G401 (cell line): ENCODE measurements around the gene TMPRSS12. TPM values are rescaled to one million over a fixed set of nuclear protein-coding genes. Genes with fewer than 3 reads are reported as not detected.
"Not testable (repeated sequence)": the region's sequence is repeated elsewhere in the genome, so short reads cannot be mapped to it uniquely, and the experiment has no call there.

Experiments
- DNase-seq: peaks from one replicate; pipeline ENCODE4 v3.0.0-alpha.2; 2015; ENCODE audit warnings: low spot score
- in situ Hi-C: cut with HindIII; loops from 2 replicates; pipeline ENCODE4 v1.10.0; 2016; ENCODE audit warnings: low sequenced_read_pairs, mixed read lengths
- total RNA-seq: library from RNA; depleted of rRNA; stranded (reverse); fragments of >200 nt; shearing (Covaris generic); gene quantifications from 2 replicates; pipeline ENCODE4 v1.2.3, GENCODE V29; 2014

The TMPRSS12 gene
- total RNA-seq, 1 experiment from 2014 or later = not detected

DNA sequence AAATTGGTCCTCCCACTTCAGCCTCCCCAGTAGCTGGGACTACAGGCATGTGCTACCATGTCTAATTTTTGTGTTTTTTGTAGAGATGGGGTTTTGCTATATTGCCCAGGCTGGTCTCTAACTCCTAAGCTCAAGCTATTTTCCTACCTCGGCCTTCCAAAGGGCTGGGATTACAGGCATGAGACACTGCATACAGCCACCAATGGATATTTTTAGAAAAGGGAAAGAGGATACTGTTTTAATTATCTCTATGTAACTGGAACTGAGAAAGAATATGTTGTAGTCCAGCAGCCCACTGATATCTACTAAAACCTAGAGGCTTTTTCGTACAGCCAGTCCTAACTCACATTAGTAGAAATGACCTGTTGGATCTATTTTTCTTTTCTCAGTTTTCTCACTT is 6.2 kb downstream of the TMPRSS12 start:
- no peak for DNase-seq
- in situ Hi-C loops = no loop called here

DNA sequence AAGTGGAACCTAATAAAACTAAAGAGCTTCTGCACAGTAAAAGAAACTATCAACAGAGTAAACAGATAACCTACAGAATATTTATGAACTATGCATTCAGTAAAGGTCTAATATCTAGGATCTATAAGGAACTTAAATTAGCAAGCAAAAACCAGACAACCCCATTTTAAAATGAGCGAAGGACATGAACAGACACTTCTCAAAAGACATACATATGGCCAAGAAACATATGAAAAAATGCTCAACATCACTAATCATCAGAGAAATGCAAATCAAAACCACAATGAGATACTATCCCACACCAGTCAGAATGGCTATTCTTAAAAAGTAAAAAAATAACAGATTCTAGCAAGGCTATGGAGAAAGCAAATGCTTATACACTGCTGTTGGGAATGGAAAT is 12.5 kb downstream of the TMPRSS12 start:
- DNase-seq, in situ Hi-C loops: not testable (repeated sequence)

GRCh38 chr12:50855679-50856078 is 13.0 kb downstream of the TMPRSS12 start:
- DNase-seq, in situ Hi-C loops: not testable (repeated sequence)

DNA sequence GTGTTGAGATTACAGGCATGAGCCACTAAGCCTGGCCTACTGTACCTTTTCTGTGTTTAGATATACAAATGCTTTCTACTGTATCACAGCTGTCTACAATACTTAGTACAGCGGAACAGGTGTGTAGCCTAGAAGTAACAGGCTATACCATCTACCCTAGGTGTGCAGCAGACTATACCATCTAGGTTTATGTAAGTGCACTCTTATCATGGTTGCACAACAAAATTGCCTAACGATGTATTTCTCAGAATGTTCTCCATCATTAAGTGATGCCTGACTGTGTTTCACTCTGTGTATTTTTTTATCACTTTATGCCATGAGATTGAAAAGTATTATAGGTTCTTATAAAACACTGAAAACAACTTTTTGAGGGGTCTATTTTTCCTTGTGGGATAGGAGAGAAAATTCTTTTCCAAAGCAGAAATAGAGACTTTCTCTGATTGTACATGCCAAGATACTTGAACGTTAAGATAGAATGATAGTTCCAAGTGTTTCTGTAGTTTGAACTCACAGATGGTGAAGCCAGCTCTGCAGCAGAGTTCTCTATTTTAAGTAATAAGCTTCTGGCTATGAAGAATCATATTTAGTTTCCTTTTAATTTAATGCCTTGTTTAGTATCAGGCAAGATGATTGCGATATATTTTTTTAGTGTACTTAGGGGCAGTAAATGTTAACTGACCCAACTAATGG is 17.0 kb downstream of the TMPRSS12 start:
- in situ Hi-C loops = no loop called here

DNA sequence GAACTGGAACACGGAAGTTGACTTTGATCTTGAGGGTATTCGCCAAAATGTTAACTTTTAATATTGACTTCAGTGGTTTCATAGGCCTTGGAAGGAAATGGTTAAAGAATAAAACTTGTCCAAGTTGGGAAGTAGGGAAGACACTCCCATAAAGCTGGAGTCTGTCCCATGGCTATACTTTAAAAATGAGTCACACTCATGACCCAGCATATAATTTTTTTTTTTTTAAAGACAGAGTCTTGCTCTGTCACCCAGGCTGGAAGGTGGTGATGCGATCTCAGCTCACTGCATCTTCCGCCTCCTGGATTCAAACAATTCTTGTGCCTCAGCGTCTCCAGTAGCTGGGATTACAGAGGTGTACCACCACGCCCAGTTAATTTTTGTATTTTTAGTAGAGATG is 19.6 kb downstream of the TMPRSS12 start:
- in situ Hi-C loops = no loop called here
- DNase-seq = no peak

More for the DNA sequence above, 17.0 kb downstream of the TMPRSS12 start:
- no peak for DNase-seq

DNA sequence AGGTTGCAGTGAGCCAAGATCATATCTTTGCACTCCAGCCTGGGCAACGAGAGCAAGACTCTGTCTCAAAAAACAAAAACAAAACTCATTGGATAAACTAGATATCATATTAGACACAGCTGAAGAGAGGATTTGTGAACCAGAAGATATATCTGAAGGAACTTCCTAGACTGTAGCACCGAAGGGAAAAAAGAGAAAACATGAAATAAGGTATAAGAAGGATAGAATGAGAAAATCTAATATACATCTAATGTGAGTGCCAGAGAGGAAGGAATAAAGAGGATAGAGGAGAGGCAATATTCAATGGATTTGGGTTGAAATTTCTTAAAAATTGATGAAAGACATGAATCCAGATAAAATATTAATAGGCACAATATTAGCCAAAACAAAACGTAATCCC is 22.5 kb downstream of the TMPRSS12 start:
- DNase-seq = no peak
- in situ Hi-C loops = no loop called here

DNA sequence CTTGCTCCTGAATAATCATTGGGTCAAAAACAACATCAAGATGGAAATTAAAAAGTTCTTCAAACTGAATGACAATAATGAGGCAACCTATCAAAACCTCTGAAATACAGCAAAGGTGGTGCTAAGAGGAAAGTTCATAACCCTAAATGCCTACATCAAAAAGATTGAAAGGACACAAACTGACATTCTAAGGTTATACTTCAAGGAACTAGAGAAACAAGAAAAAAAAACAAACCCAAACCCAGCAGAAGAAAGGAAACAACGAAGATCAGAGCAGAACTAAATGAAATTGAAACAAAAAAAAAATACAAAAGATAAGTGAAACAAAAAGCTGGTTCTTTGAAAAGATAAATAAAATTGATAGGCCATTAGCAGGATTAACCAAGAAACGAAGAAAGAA is 26.2 kb downstream of the TMPRSS12 start:
- not testable (repeated sequence) for DNase-seq

DNA sequence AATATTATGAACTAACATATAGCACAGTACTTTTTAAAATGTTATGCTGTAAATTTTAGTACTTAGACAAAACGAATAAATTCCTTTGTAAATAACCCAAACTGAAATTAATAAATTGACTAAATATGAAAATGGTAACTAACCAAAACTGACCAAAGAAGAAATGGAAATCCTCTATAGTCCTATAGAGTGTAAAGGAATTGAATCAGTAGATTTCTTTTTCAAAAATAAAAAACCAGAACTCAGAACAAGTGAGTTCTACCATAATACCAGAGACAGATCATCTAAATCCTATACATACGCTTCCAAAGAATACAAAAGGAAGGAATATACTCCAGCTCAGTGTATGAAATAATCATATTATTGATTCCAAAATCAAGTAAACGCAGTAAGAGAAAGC is 39.8 kb downstream of the TMPRSS12 start:
- in situ Hi-C loops = no loop called here

More for the DNA sequence above, 26.2 kb downstream of the TMPRSS12 start:
- in situ Hi-C loops = not testable (repeated sequence)

DNA sequence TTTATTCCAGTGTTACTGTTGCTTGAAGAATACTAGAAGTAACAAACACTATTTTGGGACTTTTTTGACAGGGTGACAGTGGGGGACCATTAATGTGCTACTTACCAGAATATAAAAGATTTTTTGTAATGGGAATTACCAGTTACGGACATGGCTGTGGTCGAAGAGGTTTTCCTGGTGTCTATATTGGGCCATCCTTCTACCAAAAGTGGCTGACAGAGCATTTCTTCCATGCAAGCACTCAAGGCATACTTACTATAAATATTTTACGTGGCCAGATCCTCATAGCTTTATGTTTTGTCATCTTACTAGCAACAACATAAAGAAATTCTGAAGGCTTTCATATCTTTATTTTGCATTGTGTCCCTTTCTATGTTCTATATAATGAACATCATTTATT is 44.5 kb downstream of the TMPRSS12 start:
- in situ Hi-C loops = no loop called here
- no peak for DNase-seq

More for the DNA sequence above, 39.8 kb downstream of the TMPRSS12 start:
- DNase-seq = no peak

GRCh38 chr12:50888666-50889065 is 45.9 kb downstream of the TMPRSS12 start:
- in situ Hi-C loops = no loop called here
- DNase-seq = no peak

GRCh38 chr12:50894241-50894640 is 51.5 kb downstream of the TMPRSS12 start:
- DNase-seq = no peak
- in situ Hi-C loops = no loop called here

DNA sequence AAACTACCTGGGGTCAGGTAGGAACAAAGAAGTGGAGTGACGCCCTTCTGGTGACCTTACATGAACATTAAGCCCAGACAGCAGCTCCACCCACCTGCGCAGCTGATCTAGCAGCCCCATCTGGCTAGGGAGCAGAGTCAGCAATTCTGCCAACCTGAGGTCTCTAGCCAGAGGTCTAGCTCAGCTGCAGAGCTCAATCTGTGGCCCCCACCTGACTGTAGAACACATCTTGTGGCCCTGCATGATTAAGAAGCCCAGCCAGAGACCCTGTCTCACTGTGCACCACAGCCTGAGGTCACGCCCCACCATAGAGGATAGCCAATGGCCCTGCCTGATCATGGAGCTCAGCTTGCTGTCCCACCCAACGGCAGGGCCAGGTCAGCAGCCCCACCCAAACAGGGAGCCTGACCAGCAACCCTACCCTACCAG is 59.0 kb downstream of the TMPRSS12 start:
- DNase-seq = no peak
- in situ Hi-C loops = no loop called here

- DNase-seq, in situ Hi-C loops: not testable (repeated sequence)
Measured at GRCh38 chr12:50908479-50908878, 65.8 kb downstream of the TMPRSS12 start.

- in situ Hi-C loops, DNase-seq: not testable (repeated sequence)
Measured at GRCh38 chr12:50912361-50912760, 69.6 kb downstream of the TMPRSS12 start.

GRCh38 chr12:50913224-50913623 is 70.5 kb downstream of the TMPRSS12 start:
- in situ Hi-C loops = no loop called here
- DNase-seq = no peak

- in situ Hi-C loops = no loop called here
- no peak for DNase-seq
Measured at GRCh38 chr12:50914872-50915484, 72.3 kb downstream of the TMPRSS12 start.

GRCh38 chr12:50916292-50916691 is 73.6 kb downstream of the TMPRSS12 start:
- in situ Hi-C loops = no loop called here
- DNase-seq = no peak

DNA sequence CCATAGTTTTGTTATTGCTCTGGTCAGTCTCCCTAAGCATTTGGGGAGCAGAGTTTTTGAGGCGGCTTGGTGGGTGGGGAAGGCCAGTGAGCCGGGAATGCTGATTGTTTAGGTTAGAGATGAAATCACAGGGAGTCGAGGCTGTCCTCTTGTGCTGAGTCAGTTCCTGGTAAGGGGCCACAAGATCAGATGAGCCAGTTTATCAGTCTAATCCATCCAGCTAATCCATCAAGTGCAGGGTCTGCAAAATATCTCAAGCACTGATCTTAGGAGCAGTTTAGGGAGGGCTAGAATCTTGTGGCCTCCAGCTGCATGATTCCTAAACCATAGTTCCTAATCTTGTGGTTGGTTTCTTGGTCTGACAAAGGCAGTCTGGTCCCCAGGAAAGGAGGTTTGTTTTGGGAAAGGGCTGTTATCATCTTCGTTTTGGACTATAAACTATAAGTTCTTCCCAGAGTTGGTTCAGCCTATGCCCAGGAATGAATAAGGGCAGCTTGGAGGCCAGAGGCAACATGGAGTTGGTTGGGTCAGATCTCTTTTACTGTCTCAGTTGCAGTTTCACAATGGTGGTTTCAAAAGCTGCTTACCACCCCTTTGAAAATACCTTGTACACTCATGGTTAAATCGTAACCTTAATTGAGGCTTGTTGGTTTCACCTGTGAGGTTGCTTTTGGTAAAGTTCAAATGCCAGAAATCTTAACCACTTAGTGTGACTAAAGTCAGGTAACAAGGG is 76.0 kb downstream of the TMPRSS12 start:
- in situ Hi-C loops = no loop called here
- DNase-seq = no peak

DNA sequence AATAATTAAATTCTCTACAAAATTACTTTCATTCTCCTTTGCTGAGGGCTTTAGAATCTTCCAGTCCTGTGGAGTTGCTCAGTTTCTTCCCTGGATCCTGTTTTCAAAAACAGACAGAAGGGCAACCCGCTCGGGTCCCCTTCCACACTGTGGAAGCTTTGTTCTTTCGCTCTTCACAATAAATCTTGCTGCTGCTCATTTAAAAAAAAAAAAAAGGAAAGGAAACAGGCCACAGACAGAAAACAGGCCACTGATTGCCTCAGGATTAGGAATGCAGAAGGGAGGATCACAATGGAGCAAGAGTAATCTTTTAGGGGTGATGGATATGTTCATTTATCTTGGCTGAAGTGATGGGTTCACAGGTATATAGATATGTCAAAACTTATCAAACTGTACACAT is 80.1 kb downstream of the TMPRSS12 start:
- in situ Hi-C loops = no loop called here
- DNase-seq = peak; percentile 48
